SHP77 treated with DMSO at 0.1 percent for 48 hours (cell line): ENCODE results near the gene MCC.

Source experiments
- DNase-seq: peaks from one replicate; lab custom pipeline; 2025; lab: John Stamatoyannopoulos, UW

Gene MCC

DNA sequence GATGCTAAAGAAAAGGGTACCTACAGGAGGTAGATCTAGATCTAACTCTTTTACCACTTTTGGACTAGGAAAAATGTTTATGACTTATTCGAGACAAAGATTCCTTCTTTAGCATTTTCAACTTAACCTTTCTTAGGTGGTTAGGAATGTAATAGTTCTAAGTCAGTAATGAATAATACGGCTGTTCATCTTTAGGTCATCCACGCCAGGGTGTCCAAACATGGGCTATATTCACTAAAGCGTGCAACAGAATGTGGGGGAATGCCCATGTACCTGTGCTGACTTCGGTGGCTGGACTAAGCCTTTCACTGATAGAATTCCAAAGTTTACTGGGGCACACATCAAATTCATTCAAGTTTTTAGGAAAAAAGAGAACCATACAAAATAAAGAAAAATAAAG lies 218.2 kb downstream of the MCC start:
- no peak for DNase-seq

DNA sequence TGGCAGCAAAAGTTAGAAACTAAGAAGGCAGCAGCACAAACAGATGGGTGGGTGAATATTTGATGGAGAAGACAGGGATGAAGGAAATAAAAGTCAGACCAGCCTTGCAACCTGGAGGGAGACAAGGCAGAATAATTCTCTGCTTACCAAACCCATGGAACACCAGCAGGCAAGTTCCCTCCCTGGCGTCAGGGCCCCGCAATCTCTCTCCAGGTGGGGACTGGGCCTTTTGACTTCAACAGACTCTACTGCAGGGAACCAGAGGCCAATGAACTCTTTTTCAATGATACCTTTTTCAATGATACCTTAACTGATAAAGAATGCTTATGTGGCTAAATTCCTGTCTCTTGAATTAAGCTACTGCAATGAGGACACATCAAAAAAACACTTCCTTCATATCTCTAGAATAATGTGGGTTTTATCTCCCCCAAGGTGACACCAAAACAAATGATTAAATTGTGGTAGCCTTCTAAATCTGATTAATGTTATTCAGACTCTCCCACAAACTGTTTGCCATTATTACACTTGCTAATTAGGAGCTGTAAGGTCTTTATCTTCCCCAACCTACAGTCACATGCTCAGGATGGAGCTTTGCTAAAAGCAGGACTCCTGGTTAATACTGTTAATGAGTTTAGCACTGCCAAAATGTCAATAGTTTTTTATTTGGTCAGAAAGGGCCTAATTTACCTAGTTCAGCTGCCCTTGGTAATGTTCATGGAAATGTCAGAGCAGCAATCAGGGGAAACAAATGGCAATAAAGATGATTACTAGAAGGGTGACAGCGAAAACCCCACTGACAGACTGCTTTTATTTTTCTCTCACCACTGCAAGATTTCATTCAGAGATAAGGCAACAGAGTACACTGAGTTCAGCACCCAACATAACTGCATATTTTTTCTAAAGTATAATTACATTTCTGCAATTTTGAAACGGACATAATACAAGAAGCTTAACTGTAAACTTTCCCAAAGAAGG lies 218.9 kb downstream of the MCC start:
- DNase-seq, result no peak

DNA sequence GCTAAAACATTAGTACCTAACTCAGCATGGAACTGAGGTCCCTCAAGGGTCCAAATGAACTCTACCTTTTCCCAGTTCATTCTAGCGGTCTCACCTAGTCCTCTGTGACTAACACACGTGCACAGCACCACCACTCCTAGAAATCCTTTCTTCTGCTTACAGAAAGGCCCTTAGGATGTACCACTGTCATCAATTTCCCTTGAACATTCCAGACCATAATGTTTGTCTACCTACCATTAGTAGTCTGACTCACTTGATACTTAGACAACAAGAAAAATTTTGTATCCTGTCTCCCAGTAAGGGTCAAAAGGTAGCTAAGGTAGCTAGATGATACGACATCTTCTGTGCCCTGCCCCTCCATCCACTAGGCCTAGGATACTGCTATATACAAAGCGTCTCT lies 220.0 kb downstream of the MCC start:
- DNase-seq, result no peak

DNA sequence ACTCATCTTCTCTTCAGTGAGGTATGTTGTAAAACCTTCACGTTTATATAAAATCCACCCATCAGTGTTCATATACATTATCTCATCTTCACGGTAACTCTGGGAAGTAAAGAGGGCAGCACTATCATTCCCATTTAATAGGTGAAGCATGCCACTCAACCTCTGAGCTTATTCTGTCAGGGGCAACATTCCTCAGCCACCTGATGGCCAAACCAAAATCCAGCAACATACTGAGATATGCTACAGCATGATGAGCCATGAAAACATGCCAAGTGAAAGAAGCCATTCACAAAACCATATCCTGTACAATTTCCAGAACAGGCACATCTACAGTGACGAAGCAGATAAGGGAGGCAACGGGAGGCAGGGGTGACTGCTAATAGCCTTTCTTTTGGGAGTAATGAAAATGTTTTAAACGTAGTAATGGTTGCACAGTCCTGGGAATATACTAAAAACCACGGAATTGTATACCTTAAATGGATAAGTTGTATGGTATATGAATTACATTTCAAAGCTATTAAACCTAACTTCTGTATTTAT lies 220.8 kb downstream of the MCC start:
- no peak for DNase-seq

DNA sequence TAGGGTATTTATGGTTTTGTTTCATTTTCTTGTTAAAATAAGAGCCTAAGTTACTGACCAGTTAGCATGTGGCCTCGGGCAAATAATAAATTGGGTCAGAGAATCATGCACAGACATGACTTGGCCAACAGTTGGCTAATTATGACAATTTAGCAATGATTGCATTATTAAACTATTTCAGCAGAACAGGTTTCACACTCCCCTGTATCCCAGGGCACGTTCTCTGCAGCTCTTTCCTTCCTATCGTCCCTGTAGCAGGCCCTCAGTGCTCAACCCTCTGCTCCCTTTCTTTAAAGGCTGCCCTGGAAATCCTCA lies 221.4 kb downstream of the MCC start:
- DNase-seq, result no peak

DNA sequence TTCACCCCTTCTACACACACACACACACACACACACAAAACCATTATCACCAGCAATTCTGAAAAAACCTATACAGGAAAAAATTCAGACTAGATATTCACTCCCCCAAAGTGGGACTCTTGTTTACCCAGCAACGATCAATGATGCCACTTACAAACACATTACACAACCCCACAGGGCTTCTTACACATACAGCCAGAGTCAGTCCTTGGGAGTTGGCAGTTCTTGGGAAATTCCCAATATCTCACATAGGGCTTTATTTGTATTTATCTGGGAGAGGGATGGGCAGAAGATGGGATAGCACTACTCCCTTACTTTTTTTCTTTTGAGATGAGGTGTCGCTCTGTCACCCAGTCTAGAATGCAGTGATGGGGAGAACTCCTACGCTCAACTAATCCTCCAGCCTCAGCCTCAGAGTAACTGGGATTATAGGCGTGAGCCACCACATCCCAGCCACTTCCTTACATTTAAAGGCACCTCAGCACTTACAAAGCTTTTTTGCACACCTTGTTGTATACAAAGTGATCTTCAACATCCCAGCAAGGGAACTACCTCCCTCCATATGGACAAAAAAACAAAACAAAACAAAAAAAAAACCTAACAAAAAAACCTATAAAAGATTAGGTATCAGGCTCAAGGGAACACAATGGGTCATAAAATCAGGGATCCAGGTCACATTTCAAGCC lies 221.9 kb downstream of the MCC start:
- DNase-seq, result no peak

DNA sequence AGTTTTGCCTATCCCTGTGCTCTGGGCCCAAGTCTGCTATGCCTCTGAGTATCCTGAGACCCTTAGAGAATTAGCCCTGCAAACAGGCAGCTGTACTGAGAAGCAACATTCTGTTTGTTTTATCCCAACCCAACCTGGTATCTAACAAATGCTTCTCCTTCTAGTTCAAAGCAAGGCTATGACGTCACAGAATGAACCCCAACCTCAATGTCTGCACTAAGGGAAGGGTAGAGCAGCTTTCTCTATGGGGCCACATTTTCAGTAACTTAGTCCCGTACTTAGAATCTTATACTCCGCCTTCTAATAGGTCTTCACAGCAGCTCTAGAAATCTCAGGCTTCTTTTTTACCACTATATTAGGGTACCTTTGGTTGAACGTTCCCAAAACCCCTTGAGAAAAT lies 223.1 kb downstream of the MCC start:
- no peak for DNase-seq

DNA sequence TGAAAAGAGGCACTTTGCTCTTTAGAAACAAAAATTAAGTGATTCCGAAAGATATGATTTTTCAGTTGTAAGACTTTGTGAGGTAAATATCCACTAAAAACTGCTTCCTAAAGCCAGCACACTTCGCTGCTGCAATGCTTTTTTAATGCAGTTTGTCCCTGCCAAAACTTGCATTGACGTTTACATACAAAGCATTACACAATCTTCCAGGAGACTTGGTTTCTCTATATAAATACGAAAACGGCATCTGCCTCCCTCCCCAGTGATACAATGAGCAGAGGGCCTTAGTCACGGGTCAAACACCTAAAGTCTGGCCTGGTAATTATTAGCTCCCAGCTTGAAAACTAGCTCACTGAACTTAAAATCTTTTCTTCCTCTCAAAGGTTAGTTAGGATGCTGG lies 224.2 kb downstream of the MCC start:
- no peak for DNase-seq

DNA sequence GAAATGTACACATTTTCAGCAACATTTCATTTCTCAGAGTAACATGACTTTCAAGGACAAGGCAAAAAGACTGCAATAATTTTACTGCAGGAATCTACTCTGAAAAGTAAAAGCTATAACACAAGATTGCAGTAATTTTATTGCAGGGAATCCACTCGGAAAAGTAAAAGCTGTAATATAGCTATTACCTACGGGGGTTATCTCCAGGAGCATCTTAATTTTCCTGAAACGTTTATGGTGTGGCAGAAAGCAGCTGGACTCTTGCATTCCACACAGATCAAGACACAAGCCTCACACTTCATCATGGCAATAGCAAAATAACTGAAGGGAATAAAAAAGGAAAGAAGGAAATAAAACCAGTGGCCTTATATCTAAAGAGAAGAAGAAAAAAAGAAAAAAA lies 224.7 kb downstream of the MCC start:
- no peak for DNase-seq

DNA sequence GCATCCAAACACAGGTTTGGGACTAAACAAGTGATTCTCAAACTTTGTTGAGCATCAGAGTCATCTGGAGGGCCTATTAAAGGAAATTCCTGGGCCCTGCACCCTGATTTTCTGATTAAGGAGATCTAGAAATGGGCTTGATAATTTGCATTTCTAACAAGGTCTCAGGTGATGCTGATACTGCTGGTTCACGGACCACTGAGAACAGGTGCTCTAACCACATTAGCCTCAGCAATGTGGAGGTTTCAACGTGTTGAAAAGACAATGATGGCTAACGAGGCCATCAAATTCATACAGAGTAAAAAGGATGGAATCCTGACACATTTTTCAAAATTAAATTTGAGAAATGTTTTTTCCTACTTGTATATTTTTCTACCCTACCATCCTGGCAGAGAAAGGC lies 225.6 kb downstream of the MCC start:
- no peak for DNase-seq

DNA sequence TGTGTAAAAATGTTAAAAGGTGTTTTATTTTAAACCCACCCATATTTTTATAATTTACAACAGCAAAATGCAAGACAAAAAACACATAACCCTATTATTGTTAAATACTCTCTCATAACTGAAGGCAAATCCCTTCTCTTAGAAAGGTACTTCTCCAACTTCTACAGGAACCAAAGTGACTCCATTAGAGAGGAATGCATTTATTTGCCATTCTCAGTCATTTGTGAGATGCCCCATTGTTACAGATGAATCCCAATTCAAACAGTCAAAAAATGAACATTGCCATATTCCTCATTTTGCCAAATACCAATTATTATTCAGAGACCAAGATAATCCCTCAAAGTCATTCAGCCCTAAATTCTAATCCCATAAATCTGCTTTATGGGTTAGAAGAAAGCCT lies 229.2 kb downstream of the MCC start:
- DNase-seq, result no peak

DNA sequence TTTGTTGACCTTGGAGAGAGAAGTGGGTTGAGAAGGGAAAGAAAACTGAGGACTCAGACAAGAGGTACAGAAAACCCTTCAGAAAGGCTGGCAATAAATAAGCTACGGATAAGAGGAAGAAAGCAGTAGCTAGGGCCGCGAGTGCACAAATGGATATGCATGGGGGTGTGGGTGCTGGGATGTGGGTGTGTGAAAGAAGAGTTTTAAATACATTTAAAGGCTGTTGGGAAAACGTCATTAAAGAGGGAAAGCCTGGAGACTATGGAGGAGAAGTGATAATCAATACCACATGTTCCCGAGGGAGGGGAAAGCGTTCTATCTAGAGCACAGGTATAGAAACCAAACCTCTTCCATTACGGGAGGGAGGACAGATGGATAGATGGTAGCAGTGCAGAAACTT lies 230.7 kb downstream of the MCC start:
- DNase-seq, result no peak

DNA sequence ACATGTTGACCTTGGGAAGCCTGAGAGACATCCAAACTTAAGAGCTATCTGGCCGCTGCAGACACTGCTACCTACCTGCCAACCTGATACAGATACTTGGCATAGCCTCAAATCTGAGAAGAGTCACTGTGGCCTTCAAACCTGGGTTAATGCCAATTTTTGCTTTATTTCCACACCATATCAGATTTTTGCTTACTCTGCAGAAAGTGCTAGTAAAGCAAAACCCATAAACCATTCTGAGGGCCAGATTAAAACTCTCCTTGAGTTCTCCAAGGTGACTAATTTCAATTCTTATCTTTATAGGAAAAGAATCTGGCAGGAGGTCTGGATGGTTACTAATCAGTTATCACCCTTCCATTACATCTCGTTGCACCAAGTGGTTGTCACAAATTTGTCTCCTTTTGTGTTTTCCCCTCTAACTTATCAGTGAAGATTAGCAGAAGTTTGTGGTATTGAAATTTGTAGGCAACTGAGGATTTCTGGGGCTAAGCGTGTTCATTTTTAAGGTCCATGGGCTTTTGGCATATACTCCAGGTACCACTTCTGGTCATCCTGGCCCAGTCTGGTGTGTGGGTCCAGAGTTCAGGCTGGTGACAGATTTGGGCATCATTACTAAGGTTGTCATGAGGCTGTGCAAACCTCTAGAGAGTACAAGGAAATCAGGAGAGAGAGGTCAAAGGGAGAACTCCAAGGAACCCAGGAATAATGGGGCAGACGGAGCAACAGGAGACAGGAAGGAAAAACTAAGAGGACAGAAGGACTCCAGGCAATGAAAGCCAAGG lies 231.4 kb downstream of the MCC start:
- DNase-seq, result no peak

DNA sequence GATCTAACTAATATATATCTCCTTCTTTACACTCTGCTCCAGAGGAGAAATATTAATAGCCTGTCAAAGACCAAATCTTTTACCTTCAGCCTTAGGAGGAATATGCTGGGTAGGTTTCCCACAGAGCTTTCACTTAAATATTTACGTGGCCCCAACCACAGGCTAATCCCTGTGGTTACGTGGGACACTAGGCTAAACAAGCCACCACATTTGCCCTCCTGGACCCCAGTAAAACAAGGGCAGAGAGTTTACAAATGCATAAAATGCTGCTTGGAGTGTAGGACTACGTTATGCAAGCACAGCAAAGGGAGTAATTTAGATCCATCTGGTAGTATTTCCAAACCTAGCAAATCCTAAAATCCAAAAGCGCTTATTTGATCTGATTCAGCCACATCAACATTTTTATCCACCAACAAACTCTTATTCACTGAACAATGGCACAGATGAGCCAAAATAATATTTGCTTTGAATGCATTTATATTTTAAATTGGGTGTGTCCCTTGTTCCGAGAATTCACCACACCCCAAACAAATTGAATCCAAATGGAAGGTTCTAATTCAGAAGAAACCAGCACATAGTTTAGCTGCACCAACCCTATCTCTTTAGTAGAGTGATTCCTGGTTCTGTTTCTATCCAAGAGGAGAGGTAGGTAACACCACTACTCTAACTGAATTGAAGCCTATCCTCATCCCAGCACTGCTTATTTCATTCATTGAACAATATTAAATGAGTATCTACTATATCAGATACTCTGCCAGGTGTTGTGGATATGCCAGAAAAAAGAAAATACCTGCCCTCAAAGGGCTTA lies 232.5 kb downstream of the MCC start:
- DNase-seq, result no peak

DNA sequence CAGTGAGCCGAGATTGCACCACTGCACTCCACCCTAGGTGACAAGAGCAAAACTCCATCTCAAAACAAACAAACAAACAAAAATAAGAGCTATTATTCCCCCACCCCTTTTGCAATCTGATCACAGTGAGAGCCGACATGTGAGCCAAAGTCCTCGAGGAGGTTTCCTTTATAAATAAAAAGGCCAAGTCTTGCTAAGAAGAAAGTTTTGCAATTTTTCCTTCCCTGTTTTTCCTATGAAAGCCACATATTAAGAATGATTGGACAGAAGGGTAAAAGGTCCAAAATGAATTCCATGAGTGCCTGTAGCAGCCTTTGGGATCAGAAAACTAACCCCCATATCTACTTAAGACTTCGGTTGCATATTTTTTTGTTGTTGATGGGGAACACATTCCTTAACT lies 233.1 kb downstream of the MCC start:
- no peak for DNase-seq

DNA sequence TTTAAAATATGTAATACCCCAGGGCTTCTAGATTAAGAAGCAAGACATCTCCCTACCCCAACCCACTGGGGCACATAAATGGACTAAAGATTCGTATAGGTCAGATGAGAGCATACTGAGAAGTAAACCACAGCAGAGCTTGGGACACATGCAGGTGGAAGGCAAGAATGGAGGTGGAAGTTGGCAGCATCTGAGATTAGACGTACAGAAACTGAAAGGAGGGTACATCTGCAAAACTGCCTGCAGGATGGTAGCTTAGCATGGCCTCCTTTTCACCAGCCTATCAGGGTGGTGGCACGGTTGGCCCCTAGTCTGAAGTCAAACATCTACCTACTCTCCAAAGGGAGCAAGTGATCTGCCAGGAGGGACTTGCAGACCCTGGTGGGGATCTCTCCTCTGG lies 235.2 kb downstream of the MCC start:
- DNase-seq, result no peak

DNA sequence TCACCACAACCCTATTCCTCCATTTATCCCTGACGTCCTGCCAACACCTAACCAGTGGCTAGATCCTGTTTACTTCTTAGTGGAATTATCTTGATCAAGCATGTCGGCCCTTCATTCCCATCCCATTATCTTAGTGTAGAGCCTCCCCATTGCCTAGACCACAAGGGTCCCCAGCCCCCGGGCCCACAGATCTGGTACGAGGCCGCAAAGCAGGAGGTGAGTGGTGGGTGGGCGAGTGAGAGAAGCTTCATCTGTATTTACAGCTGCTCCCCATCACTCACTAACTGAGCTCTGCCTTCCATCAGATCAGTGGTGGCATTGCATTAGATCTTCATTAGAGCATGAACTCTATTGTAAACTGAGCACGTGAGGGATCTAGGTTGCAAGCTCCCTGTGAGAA lies 236.2 kb downstream of the MCC start:
- DNase-seq, result no peak

DNA sequence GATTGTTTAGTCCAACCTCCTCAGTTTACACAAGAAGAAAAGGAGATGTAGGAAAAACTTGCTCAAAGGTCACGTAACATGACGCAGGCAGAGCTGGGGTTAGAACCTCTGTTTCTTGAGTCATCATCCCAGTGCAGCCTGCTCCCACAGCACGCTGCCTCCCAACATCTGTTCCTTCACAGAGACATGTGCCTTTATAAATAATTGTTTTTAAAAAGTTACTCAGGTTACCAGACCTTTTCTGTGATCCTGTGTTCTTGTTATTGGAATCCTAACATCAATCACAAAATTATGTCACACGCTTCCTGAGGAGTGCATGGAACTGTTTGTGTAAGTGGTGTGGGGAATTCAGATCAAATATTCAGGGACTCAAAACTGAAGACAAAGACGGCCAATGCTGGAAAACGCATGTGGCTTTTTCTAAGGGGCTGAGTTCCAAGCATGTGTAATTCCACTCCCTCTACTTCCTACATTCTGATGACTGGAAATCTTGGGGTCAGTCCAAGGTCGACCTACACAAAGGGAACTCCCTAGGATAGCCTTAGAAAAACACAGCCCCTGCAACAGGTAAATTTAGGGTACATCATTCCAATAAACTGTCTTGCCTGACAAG lies 237.8 kb downstream of the MCC start:
- DNase-seq, result no peak

DNA sequence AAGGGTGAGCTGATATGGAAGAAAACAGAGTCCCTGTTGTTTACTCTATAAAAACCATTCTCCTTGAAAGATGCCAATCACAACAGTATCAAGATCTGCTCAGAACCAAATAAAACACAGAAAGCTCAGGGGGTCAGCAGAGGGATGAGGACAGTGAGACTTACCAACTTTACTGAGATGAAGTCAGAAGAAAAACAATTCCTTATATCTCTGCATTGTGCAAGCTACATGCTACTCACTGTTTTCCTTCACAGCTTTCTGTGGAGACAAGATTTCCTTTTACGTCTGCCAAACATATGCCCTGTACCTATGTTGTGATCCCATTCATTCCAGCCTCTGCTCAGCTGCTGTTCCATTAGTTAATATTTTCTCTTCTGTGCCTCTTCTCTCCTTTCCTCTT lies 239.0 kb downstream of the MCC start:
- DNase-seq, result no peak

DNA sequence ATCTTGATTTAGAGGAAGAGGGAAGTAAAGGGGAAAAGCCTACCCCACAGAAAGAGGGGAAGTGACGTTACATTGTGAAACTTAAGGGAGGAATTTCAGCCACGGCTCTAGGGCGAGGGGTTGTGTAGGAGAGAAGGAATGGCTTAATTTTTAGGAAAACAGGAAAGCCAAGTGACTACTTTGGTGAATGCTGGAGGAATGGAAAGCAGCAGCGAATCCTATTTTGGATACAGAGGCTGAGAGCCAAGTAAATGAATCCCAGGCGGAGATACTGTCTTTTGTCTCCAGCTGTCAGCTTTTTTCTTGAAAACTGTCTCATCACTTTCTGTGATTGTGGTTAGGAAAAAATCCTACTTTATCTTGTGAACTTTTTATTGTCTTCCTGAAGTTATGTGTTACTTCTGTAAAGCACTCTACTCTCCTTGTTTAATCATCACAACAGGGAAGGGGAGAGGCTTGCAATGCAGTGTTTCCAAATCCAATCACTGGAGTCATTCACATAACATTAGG lies 241.8 kb downstream of the MCC start:
- DNase-seq, result no peak
